ENCODE data around the gene OR8K1. TPM values are rescaled to one million over a fixed set of nuclear protein-coding genes. Genes with fewer than 3 reads are reported as not detected.

Gene OR8K1
- not detected for total RNA-seq

- no peak within 1 kb of the TSS for H3K4me3 Mint-ChIP-seq
- H3K4me1 Mint-ChIP-seq (ENCODE audit: low read depth in 2 of 2) = no peaks in the 10 kb centered on the region
- no peak for ATAC-seq
- H3K27ac Mint-ChIP-seq = no peak within 1 kb of the TSS
- no peaks in the 10 kb centered on the region for H3K36me3 Mint-ChIP-seq
- H3K9me3 Mint-ChIP-seq = peaks cover 11% of the 10 kb centered on the region
- H3K27me3 Mint-ChIP-seq = no peaks in the 10 kb centered on the region
- DNase-seq (ENCODE audit: low spot score) = no peak
Measured at GRCh38 chr11:56345739-56346138, at the start of gene OR8K1. Gene OR8K1, plus strand, starts transcription at chr11:56346039. Its CDS starts 0 bp downstream, at chr11:56346039.

DNA sequence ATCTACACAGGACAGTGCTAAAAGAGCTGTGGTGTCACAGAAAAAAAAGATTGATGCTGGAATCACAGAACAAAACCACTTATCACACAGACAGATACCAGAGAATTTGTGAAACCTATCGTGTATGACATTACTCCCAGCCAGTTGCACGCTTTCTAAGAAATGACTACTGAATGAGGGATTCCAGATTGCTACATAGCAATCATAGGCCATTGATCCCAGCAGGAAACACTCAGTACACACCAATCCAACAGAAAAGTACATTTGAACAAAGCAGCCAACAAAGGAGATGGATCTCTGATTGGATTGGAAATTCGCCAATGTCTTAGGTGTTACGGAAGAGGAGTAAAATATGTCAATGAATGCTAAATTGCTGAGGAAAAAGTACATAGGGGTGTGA lies 48.9 kb upstream of the OR8K1 start:
- DNase-seq (ENCODE audit: low spot score) (no peak), ATAC-seq (no peak)
- Mint-ChIP-seq H3K27ac (no peak overlapping the region), H3K9me3 (peaks cover 9% of the 10 kb centered on the region), H3K4me1 (ENCODE audit: low read depth in 2 of 2) (no peaks in the 10 kb centered on the region), H3K27me3 (no peaks in the 10 kb centered on the region), H3K36me3 (peaks cover 10% of the 10 kb centered on the region), H3K4me3 (no peak overlapping the region)

DNA sequence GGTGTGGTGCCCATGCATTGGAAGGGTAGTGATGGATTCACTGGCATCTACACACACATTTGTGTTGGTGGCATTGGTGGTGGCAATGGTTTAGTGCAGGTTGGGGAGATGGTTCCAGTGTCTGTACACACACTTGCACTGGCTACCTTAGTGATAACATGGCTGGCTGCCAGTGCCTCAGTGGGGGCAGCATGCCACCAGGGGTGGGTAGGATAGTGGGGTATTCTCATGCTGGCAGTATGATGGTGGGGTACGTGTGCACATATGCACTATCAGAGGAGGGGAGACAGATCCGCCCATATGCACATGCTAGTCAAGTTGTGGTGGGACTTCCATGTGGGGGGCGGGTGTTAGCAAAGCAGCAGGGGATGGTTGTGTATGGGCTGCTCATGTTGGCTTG lies 38.0 kb upstream of the OR8K1 start:
- peaks cover 17% of the 10 kb centered on the region for H3K36me3 Mint-ChIP-seq

DNA sequence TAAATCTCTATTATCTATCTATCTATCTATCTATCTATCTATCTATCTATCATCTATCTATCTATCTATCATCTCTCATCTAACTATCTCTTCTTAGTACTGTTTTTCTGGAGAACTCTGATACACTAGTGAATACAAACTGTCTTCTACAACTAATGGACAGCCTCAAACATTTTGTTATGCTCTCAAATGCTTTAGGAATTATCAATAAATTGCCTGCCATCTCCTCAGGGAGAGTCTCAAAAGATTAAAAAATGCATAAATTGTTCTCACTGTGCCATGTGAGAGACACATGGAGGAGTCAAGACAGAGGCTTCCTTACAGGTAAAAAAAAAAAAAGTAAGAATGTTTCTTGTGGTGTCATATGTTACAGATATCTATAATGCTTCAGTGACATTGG lies 31.0 kb upstream of the OR8K1 start, which contains the start of gene OR8K3:
TSS of gene OR8K3 (plus strand) at position 301 of the 400 bp plus-strand sequence. CDS start 3,163 bp downstream, outside the sequence.
- H3K4me1 Mint-ChIP-seq (ENCODE audit: low read depth in 2 of 2) = no peaks in the 10 kb centered on the region
- peaks cover 5% of the 10 kb centered on the region for H3K36me3 Mint-ChIP-seq
- no peak for ATAC-seq
- no peak within 1 kb of the TSS for H3K4me3 Mint-ChIP-seq
- no peak for DNase-seq (ENCODE audit: low spot score)
- peaks cover 27% of the 10 kb centered on the region for H3K9me3 Mint-ChIP-seq
- H3K27me3 Mint-ChIP-seq = no peaks in the 10 kb centered on the region
- no peak within 1 kb of the TSS for H3K27ac Mint-ChIP-seq

More for the DNA sequence above, 38.0 kb upstream of the OR8K1 start:
- DNase-seq (ENCODE audit: low spot score) (no peak), ATAC-seq (no peak)
- H3K9me3 Mint-ChIP-seq = peaks cover 38% of the 10 kb centered on the region
- H3K27ac Mint-ChIP-seq = no peak overlapping the region
- H3K4me1 Mint-ChIP-seq (ENCODE audit: low read depth in 2 of 2) = no peaks in the 10 kb centered on the region
- no peaks in the 10 kb centered on the region for H3K27me3 Mint-ChIP-seq
- H3K4me3 Mint-ChIP-seq = no peak overlapping the region

- DNase-seq (ENCODE audit: low spot score) = no peak
- peaks cover 12% of the 10 kb centered on the region for H3K9me3 Mint-ChIP-seq
- H3K4me1 Mint-ChIP-seq (ENCODE audit: low read depth in 2 of 2) = no peaks in the 10 kb centered on the region
- no peak overlapping the region for H3K4me3 Mint-ChIP-seq
- no peak overlapping the region for H3K27ac Mint-ChIP-seq
- H3K27me3 Mint-ChIP-seq = no peaks in the 10 kb centered on the region
- no peak for ATAC-seq
- H3K36me3 Mint-ChIP-seq = no peaks in the 10 kb centered on the region
Measured at GRCh38 chr11:56331861-56332491, 13.9 kb upstream of the OR8K1 start.

DNA sequence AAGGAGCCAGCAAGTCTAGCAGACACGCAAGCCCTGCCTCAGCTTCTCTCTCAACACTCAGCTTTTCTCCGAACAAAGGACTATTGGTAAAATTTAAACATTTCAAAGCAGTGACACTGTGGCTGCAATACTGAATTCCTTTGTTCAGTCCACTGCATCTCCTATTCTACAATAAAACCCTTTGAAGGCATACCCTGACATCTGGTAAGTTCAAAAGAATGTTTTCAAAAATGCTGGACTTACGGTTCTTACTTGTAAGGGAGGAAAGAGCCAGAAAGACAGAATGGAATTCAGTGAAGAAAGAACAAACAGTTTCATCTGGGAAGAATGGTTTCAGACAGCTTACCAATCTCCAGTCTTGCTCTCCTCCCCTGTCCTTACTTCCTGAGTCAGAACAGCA lies 12.7 kb upstream of the OR8K1 start:
- no peak for ATAC-seq
- Mint-ChIP-seq H3K27ac (no peak overlapping the region), H3K27me3 (no peaks in the 10 kb centered on the region), H3K4me1 (ENCODE audit: low read depth in 2 of 2) (no peaks in the 10 kb centered on the region), H3K4me3 (no peak overlapping the region), H3K36me3 (no peaks in the 10 kb centered on the region), H3K9me3 (peaks cover 13% of the 10 kb centered on the region)
- no peak for DNase-seq (ENCODE audit: low spot score)

GRCh38 chr11:56340289-56340688 lies 5.5 kb upstream of the OR8K1 start:
- DNase-seq (ENCODE audit: low spot score) (no peak), ATAC-seq (no peak)
- H3K4me1 Mint-ChIP-seq (ENCODE audit: low read depth in 2 of 2) = no peaks in the 10 kb centered on the region
- no peaks in the 10 kb centered on the region for H3K36me3 Mint-ChIP-seq
- no peaks in the 10 kb centered on the region for H3K27me3 Mint-ChIP-seq
- peaks cover 11% of the 10 kb centered on the region for H3K9me3 Mint-ChIP-seq
- no peak overlapping the region for H3K27ac Mint-ChIP-seq
- H3K4me3 Mint-ChIP-seq = no peak overlapping the region

- no peaks in the 10 kb centered on the region for H3K27me3 Mint-ChIP-seq
- ATAC-seq (no peak), DNase-seq (ENCODE audit: low spot score) (no peak)
- H3K36me3 Mint-ChIP-seq = no peaks in the 10 kb centered on the region
- peaks cover 6% of the 10 kb centered on the region for H3K9me3 Mint-ChIP-seq
- no peaks in the 10 kb centered on the region for H3K4me1 Mint-ChIP-seq (ENCODE audit: low read depth in 2 of 2)
- H3K4me3 Mint-ChIP-seq = no peak within 1 kb of the TSS
- H3K27ac Mint-ChIP-seq = no peak within 1 kb of the TSS
Measured at GRCh38 chr11:56353991-56354390, 8.2 kb downstream of the OR8K1 start, which contains the start of gene OR8J1. Gene OR8J1, plus strand, starts transcription at chr11:56354291. Its CDS starts 5,956 bp downstream, at chr11:56360247.

DNA sequence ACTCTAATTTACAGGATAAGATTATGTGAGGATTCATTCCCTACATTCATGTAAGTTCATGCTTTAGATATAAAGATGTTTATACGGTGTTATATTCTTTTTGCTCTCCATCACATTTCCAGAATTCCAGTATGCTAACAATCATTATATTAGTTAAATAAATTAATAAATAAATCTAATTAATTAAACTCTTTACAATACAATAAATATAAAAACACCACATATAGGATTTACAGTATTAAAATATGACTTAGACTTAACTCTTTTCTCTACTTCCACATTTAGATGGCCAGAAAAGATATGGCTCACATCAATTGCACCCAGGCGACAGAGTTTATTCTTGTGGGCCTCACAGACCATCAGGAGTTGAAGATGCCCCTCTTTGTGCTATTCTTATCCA lies 29.5 kb downstream of the OR8K1 start, which contains the start of gene OR8U1:
TSS of gene OR8U1 (plus strand) at position 301 of the 400 bp plus-strand sequence. CDS start at position 301, 0 bp downstream.
- ATAC-seq (no peak), DNase-seq (ENCODE audit: low spot score) (no peak)
- H3K27me3 Mint-ChIP-seq = no peaks in the 10 kb centered on the region
- H3K9me3 Mint-ChIP-seq = peaks cover 22% of the 10 kb centered on the region
- no peak within 1 kb of the TSS for H3K27ac Mint-ChIP-seq
- H3K4me3 Mint-ChIP-seq = no peak within 1 kb of the TSS
- no peaks in the 10 kb centered on the region for H3K4me1 Mint-ChIP-seq (ENCODE audit: low read depth in 2 of 2)
- H3K36me3 Mint-ChIP-seq = no peaks in the 10 kb centered on the region

DNA sequence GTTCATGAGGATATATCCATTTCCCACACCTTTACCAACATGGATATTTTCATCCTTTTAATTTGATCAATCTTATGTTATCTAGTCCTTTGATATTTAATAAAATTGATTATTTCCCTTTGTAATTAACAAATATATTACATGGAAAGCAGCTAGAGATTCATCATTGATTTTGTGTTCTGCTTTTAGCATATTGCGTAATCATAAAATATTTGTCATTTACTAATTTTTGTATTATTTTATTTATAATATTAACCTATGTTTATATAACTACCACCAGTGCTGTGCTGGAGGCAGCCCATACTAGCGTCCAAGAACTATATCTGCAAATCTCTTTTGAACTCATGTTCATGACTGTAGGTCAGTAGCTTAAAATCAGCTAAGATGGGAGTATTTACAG lies 34.3 kb downstream of the OR8K1 start:
- Mint-ChIP-seq H3K36me3 (peaks cover 4% of the 10 kb centered on the region), H3K4me1 (ENCODE audit: low read depth in 2 of 2) (no peaks in the 10 kb centered on the region), H3K4me3 (no peak overlapping the region), H3K9me3 (peaks cover 17% of the 10 kb centered on the region), H3K27ac (no peak overlapping the region), H3K27me3 (no peaks in the 10 kb centered on the region)
- DNase-seq (ENCODE audit: low spot score) (no peak), ATAC-seq (no peak)

DNA sequence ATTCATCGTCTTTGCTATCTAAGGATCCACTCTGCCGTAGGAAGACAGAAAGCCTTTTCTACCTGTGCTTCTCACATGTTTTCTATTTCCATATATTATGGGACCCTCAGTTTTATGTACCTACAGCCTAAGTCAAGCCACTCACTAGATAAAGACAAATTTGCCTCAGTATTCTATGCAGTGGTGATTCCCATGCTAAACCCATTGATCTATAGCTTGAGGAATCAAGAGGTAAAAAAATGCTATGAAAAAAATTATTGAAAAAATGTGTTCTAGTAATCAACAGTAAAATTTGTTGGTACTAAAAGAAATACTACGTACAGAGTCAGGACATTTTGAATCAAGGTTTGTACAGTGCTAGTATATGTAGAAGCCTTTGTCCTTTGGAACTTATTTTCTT lies 48.5 kb downstream of the OR8K1 start:
- Mint-ChIP-seq H3K9me3 (peaks cover 12% of the 10 kb centered on the region), H3K4me1 (ENCODE audit: low read depth in 2 of 2) (no peaks in the 10 kb centered on the region), H3K4me3 (no peak overlapping the region), H3K27me3 (no peaks in the 10 kb centered on the region), H3K27ac (no peak overlapping the region), H3K36me3 (peaks cover 4% of the 10 kb centered on the region)
- DNase-seq (ENCODE audit: low spot score) = no peak
- no peak for ATAC-seq

DNA sequence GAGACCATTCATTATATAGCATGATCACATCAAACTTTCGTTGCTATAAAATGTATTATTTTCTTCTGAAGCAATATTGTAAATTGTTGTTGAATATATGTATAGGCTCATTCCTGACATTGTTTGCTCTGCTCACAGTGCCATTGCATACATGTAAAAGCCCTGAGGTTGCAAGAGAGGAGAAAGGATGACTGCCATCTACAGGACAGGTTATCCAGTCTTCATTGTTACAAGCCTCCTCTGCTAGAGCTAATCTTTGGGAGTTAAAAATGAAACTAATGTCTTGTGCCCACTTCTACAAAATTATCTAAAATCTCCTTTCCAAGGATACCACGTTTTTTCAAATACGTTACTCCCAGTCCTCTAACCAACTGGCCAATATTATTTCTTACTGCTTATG lies 50.2 kb downstream of the OR8K1 start:
- DNase-seq (ENCODE audit: low spot score) = no peak
- no peak for ATAC-seq
- Mint-ChIP-seq H3K9me3 (peaks cover 12% of the 10 kb centered on the region), H3K27me3 (no peaks in the 10 kb centered on the region), H3K36me3 (peaks cover 4% of the 10 kb centered on the region), H3K4me3 (no peak overlapping the region), H3K27ac (no peak overlapping the region), H3K4me1 (ENCODE audit: low read depth in 2 of 2) (no peaks in the 10 kb centered on the region)

Measured in natural killer cell treated with Interleukin-12 subunit alpha and Interleukin-12 subunit beta and Interleukin-15 and Interleukin-18, amount 100 ng/mL, for 72 hours (primary cell).